ENCODE results near the gene TXN. TPM values are rescaled to one million over a fixed set of nuclear protein-coding genes. Genes with fewer than 3 reads are reported as not detected.

The TXN gene
- total and polyA plus RNA-seq, 4 experiments from 2014 or later: 45.6 to 267 (median 122) TPM

DNA sequence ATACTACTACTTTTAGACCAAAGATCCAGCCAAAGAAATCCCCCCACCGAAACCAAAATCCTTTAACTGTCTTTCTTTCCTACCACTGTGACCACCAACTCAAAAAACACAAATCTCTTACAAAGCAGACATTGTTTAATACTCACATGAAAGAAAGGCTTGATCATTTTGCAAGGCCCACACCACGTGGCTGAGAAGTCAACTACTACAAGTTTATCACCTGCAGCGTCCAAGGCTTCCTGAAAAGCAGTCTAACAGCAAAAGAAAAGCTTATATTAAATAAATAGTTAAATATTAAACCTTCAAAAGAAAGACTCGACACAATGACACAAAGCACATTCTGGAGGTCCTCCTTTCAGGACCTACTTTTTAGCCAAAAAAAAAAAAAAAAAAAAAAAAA lies 5.1 kb downstream of the TXN start:
- ChIA-PET POLR2A (ENCODE audit: partially characterized antibody) (no interaction called here), CTCF (ENCODE audit: partially characterized antibody) (no interaction called here)
- no peak overlapping the region for H3K4me3 Mint-ChIP-seq
- peaks cover 21 to 36% of the 10 kb centered on the region in 2 donors for H3K36me3 Mint-ChIP-seq
- DNase-seq: no peak
- H3K4me3 ChIP-seq (ENCODE audit: low read length in 2 of 2): no peak overlapping the region
- H3K4me1 ChIP-seq (ENCODE audit: insufficient read depth, low read length): peaks cover 33% of the 10 kb centered on the region
- intact Hi-C loops (cut with micrococcal nuclease): loop anchor here (10.0 kb wide), 1 partner anchor 96 kb away; no protein-coding TSS in a partner anchor
- H3K36me3 ChIP-seq (ENCODE audit: insufficient read depth, low read length): peaks cover 12% of the 10 kb centered on the region
- H3K27me3 Mint-ChIP-seq: no peaks in the 10 kb centered on the region
- no peaks in the 10 kb centered on the region for H3K9me3 ChIP-seq (ENCODE audit: control insufficient read depth in 1 of 2, low read length in 2 of 2)
- peaks cover 24 to 35% (median 32%) of the 10 kb centered on the region in 4 donors for H3K4me1 Mint-ChIP-seq
- peak overlapping the region in 3 of 7 donors; percentile 46 to 80 (median 47) for H3K27ac Mint-ChIP-seq
- no peaks in the 10 kb centered on the region for H3K9me3 Mint-ChIP-seq
- no peaks in the 10 kb centered on the region for H3K27me3 ChIP-seq (ENCODE audit: insufficient read depth, low read length)
- H3K27ac ChIP-seq (ENCODE audit: low read depth, low read length): no peak overlapping the region

DNA sequence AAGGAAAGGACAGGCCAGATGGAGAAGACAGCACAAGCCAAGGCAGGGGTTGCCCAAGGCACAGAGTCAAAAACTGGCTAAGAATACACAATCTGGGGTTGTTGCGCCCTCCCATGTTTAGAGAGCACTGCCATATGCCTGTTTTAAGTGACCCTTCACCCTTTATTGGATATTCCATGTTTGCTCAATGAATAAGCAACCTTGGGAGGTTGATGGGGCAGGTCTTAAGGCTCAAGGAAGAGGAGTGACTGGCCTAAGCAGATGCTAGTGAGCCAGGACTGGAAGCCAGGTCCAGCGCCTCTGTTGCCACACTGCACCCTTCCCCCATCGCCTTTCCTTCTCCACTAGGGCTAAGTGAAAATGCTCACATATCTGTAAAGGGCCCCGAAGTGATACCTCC lies 6.7 kb downstream of the TXN start:
- Histone ChIP-seq H3K4me1 (ENCODE audit: insufficient read depth, low read length) (peaks cover 25% of the 10 kb centered on the region), H3K4me3 (ENCODE audit: low read length in 2 of 2) (no peak overlapping the region), H3K36me3 (ENCODE audit: insufficient read depth, low read length) (peaks cover 12% of the 10 kb centered on the region), H3K27ac (ENCODE audit: low read depth, low read length) (no peak overlapping the region), H3K27me3 (ENCODE audit: insufficient read depth, low read length) (no peaks in the 10 kb centered on the region), H3K9me3 (ENCODE audit: control insufficient read depth in 1 of 2, low read length in 2 of 2) (no peaks in the 10 kb centered on the region)
- CTCF ChIA-PET (ENCODE audit: partially characterized antibody): interaction anchor here (0.6 kb wide), 1 partner anchor 20 kb away, joined by 3 read pairs; no protein-coding TSS in a partner anchor
- no peak overlapping the region for H3K27ac Mint-ChIP-seq
- peaks cover 23 to 37% of the 10 kb centered on the region in 2 donors for H3K36me3 Mint-ChIP-seq
- no peaks in the 10 kb centered on the region for H3K9me3 Mint-ChIP-seq
- intact Hi-C loops (cut with micrococcal nuclease): loop anchor here (10.0 kb wide), 1 partner anchor 95 kb away; no protein-coding TSS in a partner anchor
- peaks cover 17 to 26% (median 24%) of the 10 kb centered on the region in 4 donors for H3K4me1 Mint-ChIP-seq
- POLR2A ChIA-PET (ENCODE audit: partially characterized antibody): no interaction called here
- no peaks in the 10 kb centered on the region for H3K27me3 Mint-ChIP-seq
- no peak overlapping the region for H3K4me3 Mint-ChIP-seq
- DNase-seq: no peak

DNA sequence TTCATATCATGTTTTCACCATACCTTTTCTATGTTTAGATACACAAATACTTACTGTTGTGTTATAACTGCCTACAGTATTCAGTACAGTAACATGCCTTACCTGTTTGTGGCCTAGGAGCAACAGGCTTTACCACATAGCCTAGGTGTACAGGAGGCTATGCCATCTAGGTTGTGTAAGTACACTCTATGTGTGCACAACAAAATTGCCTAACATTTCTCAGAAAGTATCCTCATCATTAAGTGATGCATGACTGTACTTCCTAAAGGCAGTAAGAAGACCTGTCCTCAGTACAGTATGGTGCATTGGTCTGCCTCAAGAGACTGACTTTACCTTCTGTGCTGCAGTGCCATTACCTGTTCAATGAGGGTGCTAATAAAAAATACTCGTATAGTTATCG lies 7.9 kb downstream of the TXN start:
- CTCF ChIA-PET (ENCODE audit: partially characterized antibody): interaction anchor here (0.9 kb wide), 1 partner anchor 9 kb away, joined by 3 read pairs; no protein-coding TSS in a partner anchor
- Histone ChIP-seq H3K9me3 (ENCODE audit: control insufficient read depth in 1 of 2, low read length in 2 of 2) (no peaks in the 10 kb centered on the region), H3K4me3 (ENCODE audit: low read length in 2 of 2) (no peak overlapping the region), H3K27me3 (ENCODE audit: insufficient read depth, low read length) (no peaks in the 10 kb centered on the region), H3K27ac (ENCODE audit: low read depth, low read length) (no peak overlapping the region), H3K4me1 (ENCODE audit: insufficient read depth, low read length) (peaks cover 13% of the 10 kb centered on the region), H3K36me3 (ENCODE audit: insufficient read depth, low read length) (peaks cover 16% of the 10 kb centered on the region)
- H3K27ac Mint-ChIP-seq: no peak overlapping the region
- H3K27me3 Mint-ChIP-seq: no peaks in the 10 kb centered on the region
- no peak overlapping the region for H3K4me3 Mint-ChIP-seq
- no peak for DNase-seq
- POLR2A ChIA-PET (ENCODE audit: partially characterized antibody): no interaction called here
- H3K36me3 Mint-ChIP-seq: peaks cover 27 to 43% of the 10 kb centered on the region in 2 donors
- H3K4me1 Mint-ChIP-seq: peaks cover 11 to 16% (median 13%) of the 10 kb centered on the region in 4 donors
- intact Hi-C loops (cut with micrococcal nuclease): no loop called here
- no peaks in the 10 kb centered on the region for H3K9me3 Mint-ChIP-seq

DNA sequence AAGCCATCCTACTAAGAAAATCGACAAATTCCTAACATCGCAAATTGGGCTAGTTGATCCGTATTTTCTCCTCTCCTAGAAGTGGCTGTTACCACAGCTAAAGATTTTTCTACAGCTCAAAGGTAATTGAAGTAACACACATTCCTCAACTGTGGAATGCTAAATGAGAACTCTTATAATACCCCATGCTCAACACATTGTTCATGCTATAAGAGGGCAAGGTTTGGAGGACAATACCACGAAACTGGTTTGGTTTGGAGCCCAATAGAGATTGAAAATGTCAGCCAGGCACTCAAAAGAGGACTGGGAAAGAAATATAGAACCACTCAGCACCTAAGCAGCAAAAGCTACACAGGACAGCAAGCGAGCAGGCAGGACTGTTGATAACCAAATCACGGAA lies 10.1 kb downstream of the TXN start:
- DNase-seq: no peak
- no peaks in the 10 kb centered on the region for H3K27me3 Mint-ChIP-seq
- H3K9me3 Mint-ChIP-seq: no peaks in the 10 kb centered on the region
- Histone ChIP-seq H3K36me3 (ENCODE audit: insufficient read depth, low read length) (peaks cover 18% of the 10 kb centered on the region), H3K9me3 (ENCODE audit: control insufficient read depth in 1 of 2, low read length in 2 of 2) (no peaks in the 10 kb centered on the region), H3K27ac (ENCODE audit: low read depth, low read length) (no peak overlapping the region), H3K27me3 (ENCODE audit: insufficient read depth, low read length) (no peaks in the 10 kb centered on the region), H3K4me1 (ENCODE audit: insufficient read depth, low read length) (no peaks in the 10 kb centered on the region), H3K4me3 (ENCODE audit: low read length in 2 of 2) (no peak overlapping the region)
- intact Hi-C loops (cut with micrococcal nuclease): no loop called here
- peak overlapping the region in 1 of 7 donors; percentile 8 for H3K27ac Mint-ChIP-seq
- H3K4me3 Mint-ChIP-seq: no peak overlapping the region
- peaks cover 0 to 4% (median 3%) of the 10 kb centered on the region in 4 donors for H3K4me1 Mint-ChIP-seq
- peaks cover 36 to 50% of the 10 kb centered on the region in 2 donors for H3K36me3 Mint-ChIP-seq
- ChIA-PET CTCF (ENCODE audit: partially characterized antibody) (no interaction called here), POLR2A (ENCODE audit: partially characterized antibody) (no interaction called here)

DNA sequence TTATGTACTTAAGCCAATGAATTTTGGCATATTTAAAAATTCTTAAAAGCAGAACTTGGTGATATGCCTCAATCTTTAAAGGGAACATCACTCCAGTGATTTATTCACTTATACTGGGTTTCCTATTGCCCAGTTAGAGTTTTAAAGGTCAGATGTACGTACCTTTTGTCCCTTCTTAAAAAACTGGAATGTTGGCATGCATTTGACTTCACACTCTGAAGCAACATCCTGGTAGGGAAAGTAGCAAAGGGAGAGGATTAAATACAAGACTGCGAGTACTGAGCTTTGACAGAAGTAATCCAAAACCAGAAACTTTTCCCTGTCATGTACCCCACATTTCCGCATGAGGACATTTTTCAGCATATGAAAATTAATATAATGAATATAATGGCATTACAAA lies 11.7 kb downstream of the TXN start:
- POLR2A ChIA-PET (ENCODE audit: partially characterized antibody): no interaction called here
- Histone ChIP-seq H3K27me3 (ENCODE audit: insufficient read depth, low read length) (no peaks in the 10 kb centered on the region), H3K36me3 (ENCODE audit: insufficient read depth, low read length) (peaks cover 11% of the 10 kb centered on the region), H3K4me1 (ENCODE audit: insufficient read depth, low read length) (no peaks in the 10 kb centered on the region), H3K27ac (ENCODE audit: low read depth, low read length) (no peak overlapping the region), H3K4me3 (ENCODE audit: low read length in 2 of 2) (no peak overlapping the region), H3K9me3 (ENCODE audit: control insufficient read depth in 1 of 2, low read length in 2 of 2) (no peaks in the 10 kb centered on the region)
- H3K27ac Mint-ChIP-seq: no peak overlapping the region
- CTCF ChIA-PET (ENCODE audit: partially characterized antibody): no interaction called here
- DNase-seq: no peak
- H3K9me3 Mint-ChIP-seq: no peaks in the 10 kb centered on the region
- H3K4me3 Mint-ChIP-seq: no peak overlapping the region
- intact Hi-C loops (cut with micrococcal nuclease): no loop called here
- no peaks in the 10 kb centered on the region for H3K4me1 Mint-ChIP-seq
- H3K36me3 Mint-ChIP-seq: peaks cover 31 to 42% of the 10 kb centered on the region in 2 donors
- H3K27me3 Mint-ChIP-seq: no peaks in the 10 kb centered on the region

DNA sequence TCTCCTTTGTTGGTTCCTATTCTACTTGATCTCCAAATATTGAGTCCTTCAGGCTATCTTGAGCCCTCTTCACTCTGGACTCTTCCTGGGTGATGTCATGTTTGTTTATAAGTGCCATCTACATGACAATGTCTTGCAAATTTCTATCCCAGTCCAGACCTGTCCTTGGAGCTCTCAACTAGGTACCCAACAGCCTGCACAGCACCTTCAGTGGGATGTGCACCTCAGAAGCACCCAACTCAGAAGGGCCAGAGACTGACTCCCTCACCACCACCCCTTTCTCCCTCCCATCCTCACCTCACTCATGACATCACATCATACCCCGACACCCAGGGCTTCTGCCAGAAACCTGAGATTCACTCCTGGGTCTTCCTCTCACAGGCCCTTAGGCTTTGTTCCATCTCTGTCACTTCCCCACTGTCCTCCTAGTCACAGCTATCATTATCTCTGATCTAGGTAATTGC lies 14.4 kb downstream of the TXN start:
- Histone ChIP-seq H3K4me1 (ENCODE audit: insufficient read depth, low read length) (no peaks in the 10 kb centered on the region), H3K36me3 (ENCODE audit: insufficient read depth, low read length) (peaks cover 6% of the 10 kb centered on the region), H3K4me3 (ENCODE audit: low read length in 2 of 2) (no peak overlapping the region), H3K27ac (ENCODE audit: low read depth, low read length) (no peak overlapping the region), H3K9me3 (ENCODE audit: control insufficient read depth in 1 of 2, low read length in 2 of 2) (no peaks in the 10 kb centered on the region), H3K27me3 (ENCODE audit: insufficient read depth, low read length) (no peaks in the 10 kb centered on the region)
- ChIA-PET POLR2A (ENCODE audit: partially characterized antibody) (no interaction called here), CTCF (ENCODE audit: partially characterized antibody) (interaction anchor here (0.9 kb wide), 1 partner anchor 15 kb away, joined by 3 read pairs; no protein-coding TSS in a partner anchor)
- Mint-ChIP-seq H3K27me3 (no peaks in the 10 kb centered on the region), H3K36me3 (peaks cover 21 to 27% of the 10 kb centered on the region in 2 donors), H3K9me3 (peaks cover 0 to 3% (median 0%) of the 10 kb centered on the region in 8 donors), H3K4me3 (no peak overlapping the region), H3K27ac (no peak overlapping the region), H3K4me1 (no peaks in the 10 kb centered on the region)
- intact Hi-C loops (cut with micrococcal nuclease): no loop called here
- no peak for DNase-seq

DNA sequence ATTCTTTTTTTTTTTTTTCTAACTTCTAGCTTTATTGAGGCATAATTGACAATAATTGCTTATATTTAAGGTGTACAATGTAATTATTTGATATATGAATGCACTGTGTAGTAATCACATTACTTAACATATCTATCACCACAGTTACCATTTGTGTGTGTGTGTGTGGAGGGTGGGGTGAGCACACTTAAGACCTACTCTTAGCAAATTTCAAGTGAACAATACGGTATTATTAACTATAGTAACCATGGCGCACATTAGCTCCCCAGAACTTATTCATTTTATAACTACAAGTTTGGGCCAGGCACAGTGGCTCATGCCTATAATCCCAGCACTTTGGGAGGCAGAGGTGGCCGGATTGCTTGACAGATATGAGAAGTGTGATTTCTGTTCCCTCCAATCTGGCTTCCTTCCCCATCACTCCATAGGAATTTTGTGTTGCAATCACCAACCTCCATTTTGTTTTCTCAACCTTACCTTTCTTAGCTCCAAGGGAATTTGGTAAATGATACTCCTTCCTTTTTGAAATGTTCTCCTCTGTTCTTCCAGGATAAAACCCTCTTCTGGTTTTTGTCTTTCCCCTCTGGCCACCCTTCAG lies 14.9 kb downstream of the TXN start:
- no peaks in the 10 kb centered on the region for H3K27me3 Mint-ChIP-seq
- peaks cover 0 to 3% (median 2%) of the 10 kb centered on the region in 8 donors for H3K9me3 Mint-ChIP-seq
- no peak overlapping the region for H3K27ac Mint-ChIP-seq
- Histone ChIP-seq H3K4me3 (ENCODE audit: low read length in 2 of 2) (no peak overlapping the region), H3K27ac (ENCODE audit: low read depth, low read length) (no peak overlapping the region), H3K27me3 (ENCODE audit: insufficient read depth, low read length) (no peaks in the 10 kb centered on the region), H3K9me3 (ENCODE audit: control insufficient read depth in 1 of 2, low read length in 2 of 2) (no peaks in the 10 kb centered on the region), H3K4me1 (ENCODE audit: insufficient read depth, low read length) (no peaks in the 10 kb centered on the region), H3K36me3 (ENCODE audit: insufficient read depth, low read length) (peaks cover 6% of the 10 kb centered on the region)
- ChIA-PET CTCF (ENCODE audit: partially characterized antibody) (no interaction called here), POLR2A (ENCODE audit: partially characterized antibody) (no interaction called here)
- no peak overlapping the region for H3K4me3 Mint-ChIP-seq
- no peak for DNase-seq
- intact Hi-C loops (cut with micrococcal nuclease): no loop called here
- peaks cover 19 to 22% of the 10 kb centered on the region in 2 donors for H3K36me3 Mint-ChIP-seq
- no peaks in the 10 kb centered on the region for H3K4me1 Mint-ChIP-seq
